GM20431 (cell line): ENCODE data around the gene MYO19.

Experiments
- in situ Hi-C: fragments of 300-500 bp; cut with MseI, MboI; formaldehyde crosslinking; loops from one replicate; pipeline ENCODE4 v1.15.0; 2020; ENCODE audit warnings: low sequenced_read_pairs; ENCODE audit not compliant: unreplicated experiment

The MYO19 gene

GRCh38 chr17:36503456-36504155 is 31.1 kb downstream of the MYO19 start:
- in situ Hi-C loops: no loop called here

DNA sequence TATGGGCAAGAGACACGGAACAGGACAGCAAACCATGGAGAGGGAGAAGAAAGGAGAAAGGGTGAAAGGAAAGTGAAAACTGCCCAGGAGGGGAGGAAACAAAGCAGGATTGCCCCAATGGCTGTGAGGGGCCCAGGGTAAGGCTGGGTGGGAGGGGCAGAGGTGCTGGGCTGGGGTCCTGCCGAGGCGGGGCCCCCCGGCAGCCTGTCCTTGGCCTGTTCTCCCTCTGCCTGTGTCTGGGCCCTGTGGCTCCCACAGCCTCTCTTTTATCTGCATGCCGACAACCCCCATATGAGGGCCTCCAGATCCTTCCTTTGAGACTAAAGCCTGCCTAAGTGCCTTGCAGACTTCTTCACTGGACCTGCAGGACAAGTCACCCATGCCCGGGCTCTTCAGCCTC is 32.7 kb downstream of the MYO19 start:
- in situ Hi-C loops: no loop called here

DNA sequence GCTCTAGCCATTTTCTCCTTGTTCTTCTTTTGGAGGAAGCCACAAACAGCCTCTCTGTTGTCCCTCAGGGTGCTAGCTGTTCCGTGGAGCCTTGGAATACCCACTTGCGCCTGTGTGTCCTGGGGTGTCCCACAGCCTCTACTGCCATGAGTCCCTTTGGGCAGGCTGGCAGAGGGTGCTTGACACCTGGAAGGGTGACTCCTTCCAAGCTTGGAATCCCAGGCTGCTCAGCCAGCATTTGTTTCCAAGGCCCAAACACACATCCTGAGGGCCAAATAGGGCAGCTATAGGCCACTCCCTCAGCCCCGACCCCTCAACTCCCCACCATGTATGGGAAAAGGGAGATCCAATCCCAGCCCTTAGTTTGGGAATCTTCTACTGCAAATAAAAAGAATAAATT is 33.3 kb downstream of the MYO19 start:
- in situ Hi-C loops: no loop called here

DNA sequence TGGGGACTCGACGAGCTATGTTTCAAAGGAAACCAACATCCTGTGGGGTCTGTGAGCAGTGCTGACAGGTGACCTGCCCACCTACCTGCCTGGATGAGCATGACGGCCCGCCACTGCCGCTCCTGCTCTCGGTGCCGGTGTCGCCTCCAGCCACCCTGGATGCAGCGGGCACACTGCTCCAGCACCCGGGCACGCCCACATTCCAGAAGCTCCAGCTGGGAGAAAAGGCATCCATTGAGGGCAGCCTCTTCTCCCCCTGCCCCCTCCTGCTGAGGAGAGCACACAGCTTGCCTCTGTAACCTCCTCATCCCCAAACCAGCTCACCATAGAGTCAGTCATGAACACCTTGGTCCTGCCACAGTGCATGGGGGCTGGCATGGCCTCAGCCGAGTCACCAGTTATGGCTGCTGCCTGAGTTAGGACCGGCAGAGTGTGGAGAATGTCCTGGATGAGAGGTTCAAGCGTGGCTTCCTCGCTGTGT is 33.9 kb downstream of the MYO19 start:
- in situ Hi-C loops: no loop called here

- in situ Hi-C loops: loop anchor here (25.0 kb wide), 1 partner anchor 311 kb away; the partner anchor contains the start of genes CCL3L1, CCL3L3 and TBC1D3B
Observed at GRCh38 chr17:36498560-36499300, 35.9 kb downstream of the MYO19 start.

DNA sequence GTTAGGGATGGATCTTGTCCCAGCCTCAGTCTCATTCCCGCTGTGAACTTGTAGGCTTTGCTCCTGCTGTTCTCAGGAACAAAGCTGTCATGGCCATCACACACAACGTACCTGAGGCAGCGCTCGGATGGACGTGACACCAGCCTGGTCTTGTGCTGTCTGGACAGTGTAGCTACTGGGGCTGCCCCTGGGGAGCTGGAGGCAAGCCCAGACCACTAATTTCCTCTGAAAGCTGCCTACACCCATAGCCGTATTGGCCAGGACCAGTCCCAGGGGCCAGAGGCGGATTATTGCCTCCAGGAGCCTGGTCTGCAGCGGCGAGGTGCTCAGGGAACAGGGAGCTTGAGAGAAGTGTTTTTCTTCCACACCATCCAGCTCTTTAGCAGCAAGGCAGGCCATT is 36.5 kb downstream of the MYO19 start:
- in situ Hi-C loops: loop anchor here (25.0 kb wide), 1 partner anchor 311 kb away; the partner anchor contains the start of genes CCL3L1, CCL3L3 and TBC1D3B

GRCh38 chr17:36496018-36496789 is 38.5 kb downstream of the MYO19 start:
- in situ Hi-C loops: loop anchor here (25.0 kb wide), 1 partner anchor 309 kb away; the partner anchor contains the start of genes CCL3L1, CCL3L3 and TBC1D3B

DNA sequence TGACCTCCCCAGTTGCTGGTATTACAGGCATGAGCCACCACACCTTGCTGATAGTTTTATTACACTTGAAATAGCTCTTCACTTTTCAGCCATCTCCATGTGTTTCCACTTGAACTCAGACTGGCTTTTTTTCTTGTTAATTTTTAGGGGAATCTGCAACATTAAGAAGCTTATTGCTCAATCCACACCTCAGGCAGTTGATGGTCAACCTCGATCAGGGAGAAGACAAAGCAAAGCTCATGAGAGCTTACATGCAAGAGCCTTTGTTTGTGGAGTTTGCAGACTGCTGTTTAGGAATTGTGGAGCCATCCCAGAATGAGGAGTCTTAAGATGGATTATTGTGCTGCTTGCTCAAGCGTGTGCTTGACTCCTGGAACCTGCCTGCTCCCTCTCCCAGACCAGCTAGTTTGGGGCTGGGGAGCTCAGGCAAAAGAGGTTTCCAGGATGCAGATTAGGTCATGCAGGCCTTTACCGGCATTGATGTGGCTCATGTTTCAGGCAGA is 39.5 kb downstream of the MYO19 start:
- in situ Hi-C loops: loop anchor here (25.0 kb wide), 1 partner anchor 308 kb away; the partner anchor contains the start of genes CCL3L1, CCL3L3 and TBC1D3B

DNA sequence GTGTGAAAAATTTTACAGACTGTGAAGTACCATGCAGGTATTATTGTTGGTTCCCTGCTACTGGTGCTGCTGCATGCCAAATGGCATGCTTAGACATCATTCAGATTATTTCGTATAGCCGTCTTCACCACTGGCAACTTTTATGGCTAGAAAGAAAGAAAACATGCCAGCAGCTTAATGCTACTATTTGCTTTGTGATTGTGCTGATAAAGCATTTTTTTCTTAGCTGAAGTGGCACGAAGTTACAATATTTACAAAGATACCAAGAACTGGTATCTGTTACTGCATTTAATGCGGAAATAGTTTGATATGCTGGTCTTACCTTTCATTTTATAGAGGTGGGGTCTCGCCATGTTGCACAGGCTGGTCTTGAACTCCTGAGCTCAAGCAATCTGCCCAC is 40.0 kb downstream of the MYO19 start:
- in situ Hi-C loops: loop anchor here (25.0 kb wide), 1 partner anchor 307 kb away; the partner anchor contains the start of genes CCL3L1, CCL3L3 and TBC1D3B

GRCh38 chr17:36493956-36494355 is 40.7 kb downstream of the MYO19 start:
- in situ Hi-C loops: loop anchor here (25.0 kb wide), 1 partner anchor 307 kb away; the partner anchor contains the start of genes CCL3L1, CCL3L3 and TBC1D3B

GRCh38 chr17:36486204-36487194 is 48.2 kb downstream of the MYO19 start, which contains the start of gene ZNHIT3:
TSS of gene ZNHIT3 (plus strand) at chr17:36486681. CDS start at chr17:36486700, 19 bp downstream.
- in situ Hi-C loops: loop anchor here (25.0 kb wide), 1 partner anchor 299 kb away; the partner anchor contains the start of genes CCL3L1, CCL3L3 and TBC1D3B

GRCh38 chr17:36485805-36486203 is 48.9 kb downstream of the MYO19 start:
- in situ Hi-C loops: loop anchor here (25.0 kb wide), 1 partner anchor 299 kb away; the partner anchor contains the start of genes CCL3L1, CCL3L3 and TBC1D3B

- in situ Hi-C loops: loop anchor here (25.0 kb wide), 1 partner anchor 298 kb away; the partner anchor contains the start of genes CCL3L1, CCL3L3 and TBC1D3B
Observed at GRCh38 chr17:36485027-36485426, 49.6 kb downstream of the MYO19 start.

DNA sequence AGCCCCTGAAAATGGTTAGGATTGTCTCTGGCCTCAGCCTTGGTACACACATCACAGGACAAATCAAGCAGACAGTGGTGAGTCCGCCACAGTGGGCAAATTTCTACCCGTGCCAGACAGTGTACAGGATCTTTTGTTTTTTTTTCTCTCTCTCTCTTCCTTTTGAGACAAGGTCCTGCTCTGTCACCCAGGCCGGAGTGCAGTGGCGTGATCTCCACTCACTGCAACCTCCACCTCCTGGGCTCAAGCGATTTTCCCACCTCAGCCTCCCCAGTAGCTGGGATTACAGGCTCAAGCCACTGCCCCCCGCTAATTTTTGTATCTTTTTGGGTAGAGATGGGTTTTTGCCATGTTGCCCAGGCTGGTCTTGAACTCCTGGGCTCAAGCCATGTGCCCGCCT is 50.6 kb downstream of the MYO19 start:
- in situ Hi-C loops: loop anchor here (25.0 kb wide), 1 partner anchor 297 kb away; the partner anchor contains the start of genes CCL3L1, CCL3L3 and TBC1D3B

DNA sequence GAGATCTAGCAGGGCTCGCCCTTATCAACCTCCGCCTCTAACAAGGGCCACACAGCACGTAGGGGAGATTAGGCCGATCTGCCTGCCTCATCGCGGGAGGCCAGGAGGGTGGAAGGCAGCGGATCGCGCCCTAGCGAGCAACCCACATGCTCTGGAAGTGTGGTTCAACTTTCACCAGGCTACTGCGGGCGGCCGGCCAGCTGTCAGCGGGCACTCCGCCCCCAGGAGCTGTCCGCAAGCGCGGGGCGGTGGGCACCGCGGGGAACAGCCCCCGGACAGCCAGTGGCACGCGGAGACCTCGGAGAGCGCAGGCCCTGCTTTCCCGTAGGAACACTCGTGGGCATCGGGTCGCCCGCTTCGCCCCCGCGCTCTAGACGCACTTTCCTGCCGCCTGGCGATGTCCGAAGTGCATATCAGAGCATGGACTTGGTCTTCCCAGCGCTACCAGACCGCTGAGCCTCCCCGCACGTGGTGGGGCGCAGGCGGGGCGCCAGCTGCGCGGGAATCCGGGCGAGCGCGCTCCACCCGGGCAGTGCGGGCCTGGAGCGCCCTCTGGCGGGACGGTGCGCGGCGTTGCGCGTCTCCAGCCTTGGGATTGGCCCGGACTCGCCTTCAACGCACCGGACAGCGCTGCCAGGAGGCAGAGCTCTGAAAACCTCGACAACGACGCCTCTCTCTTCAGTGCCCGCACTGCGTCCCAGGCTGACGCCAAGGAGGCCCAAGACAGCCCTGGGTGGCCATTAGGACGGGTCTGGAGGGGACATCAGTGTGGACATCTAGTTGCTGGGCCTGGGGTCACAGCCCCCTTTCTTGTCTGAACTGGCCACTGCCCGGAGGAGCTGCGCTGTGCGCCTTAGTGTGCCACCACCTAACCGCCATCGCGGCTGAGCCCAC is 51.8 kb downstream of the MYO19 start:
- in situ Hi-C loops: loop anchor here (25.0 kb wide), 1 partner anchor 296 kb away; the partner anchor contains the start of genes CCL3L1, CCL3L3 and TBC1D3B

DNA sequence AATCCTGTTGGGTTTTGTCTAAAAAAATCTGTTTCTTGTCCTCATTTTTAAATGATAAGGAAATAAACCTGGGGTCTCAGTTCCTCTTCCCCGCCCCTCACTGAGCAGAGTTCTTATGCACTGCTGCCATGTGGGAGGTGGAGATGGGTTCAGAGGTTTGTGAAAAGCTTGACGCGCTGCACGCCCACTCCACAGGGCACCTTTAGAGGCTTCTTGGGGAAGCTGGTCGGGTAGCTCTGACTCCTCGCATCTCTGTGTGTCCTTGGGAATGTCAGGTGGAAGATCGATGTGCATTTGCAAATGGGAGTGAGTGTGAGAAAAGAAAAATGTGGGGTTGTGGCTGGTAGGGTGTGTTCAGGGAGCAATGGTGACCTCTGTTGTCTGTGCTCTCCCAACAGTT is 52.8 kb downstream of the MYO19 start:
- in situ Hi-C loops: loop anchor here (25.0 kb wide), 1 partner anchor 295 kb away; the partner anchor contains the start of genes CCL3L1, CCL3L3 and TBC1D3B
